HG03520 (cell line): ENCODE data around the gene ARPC1A.
"Not testable (repeated sequence)": the region's sequence is repeated elsewhere in the genome, so short reads cannot be mapped to it uniquely, and the experiment has no call there.

Source experiments
- ATAC-seq: cut with Tn5 transposase; IDR thresholded peaks from one replicate; pipeline ENCODE4 v1.9.1; 2021; ENCODE audit warnings: mild to moderate bottlenecking, moderate library complexity; ENCODE audit not compliant: unreplicated experiment

The ARPC1A gene

GRCh38 chr7:99386584-99387238 lies 61.0 kb downstream of the ARPC1A start:
- no peak for ATAC-seq

- not testable (repeated sequence) for ATAC-seq
These were observed 61.5 kb downstream of the ARPC1A start for GRCh38 chr7:99387239-99387635.

GRCh38 chr7:99387912-99388311 lies 62.2 kb downstream of the ARPC1A start:
- ATAC-seq, result no peak

GRCh38 chr7:99389772-99390171 lies 64.1 kb downstream of the ARPC1A start:
- no peak for ATAC-seq

GRCh38 chr7:99390941-99391602 lies 65.4 kb downstream of the ARPC1A start:
- no peak for ATAC-seq

- no peak for ATAC-seq
These were observed 66.3 kb downstream of the ARPC1A start for GRCh38 chr7:99392046-99392445.

GRCh38 chr7:99392659-99393354 lies 67.1 kb downstream of the ARPC1A start:
- ATAC-seq, result no peak

- no peak for ATAC-seq
These were observed 67.9 kb downstream of the ARPC1A start for GRCh38 chr7:99393355-99394187.

GRCh38 chr7:99394188-99394502 lies 68.4 kb downstream of the ARPC1A start:
- no peak for ATAC-seq

GRCh38 chr7:99395616-99396327 lies 70.1 kb downstream of the ARPC1A start:
- ATAC-seq, result no peak

GRCh38 chr7:99396418-99397296 lies 71.0 kb downstream of the ARPC1A start:
- ATAC-seq, result no peak

GRCh38 chr7:99397297-99397983 lies 71.7 kb downstream of the ARPC1A start:
- ATAC-seq, result no peak

GRCh38 chr7:99398891-99399445 lies 73.3 kb downstream of the ARPC1A start:
- ATAC-seq, result no peak

- no peak for ATAC-seq
These were observed 73.9 kb downstream of the ARPC1A start for GRCh38 chr7:99399597-99399996.

- ATAC-seq, result no peak
These were observed 77.2 kb downstream of the ARPC1A start for GRCh38 chr7:99402854-99403253.

GRCh38 chr7:99403764-99404163 lies 78.1 kb downstream of the ARPC1A start:
- ATAC-seq, result no peak

- ATAC-seq, result no peak
These were observed 78.7 kb downstream of the ARPC1A start for GRCh38 chr7:99404235-99404976.

- ATAC-seq, result no peak
These were observed 79.3 kb downstream of the ARPC1A start for GRCh38 chr7:99404977-99405320.
